ENCODE measurements around the gene MYO3B. TPM values are rescaled to one million over a fixed set of nuclear protein-coding genes. Genes with fewer than 3 reads are reported as not detected.
A peak's percentile ranks its signal among the peaks of the same experiment; 100 is the strongest.

Gene MYO3B
- total RNA-seq, 1 experiment from 2014 or later = 0.52 TPM

- no peaks in the 10 kb centered on the region for H3K9me3 ChIP-seq (ENCODE audit: low read depth, low read length, poor library complexity, severe bottlenecking)
- ChIA-PET POLR2A (ENCODE audit: low non-redundant PET) (no interaction called here), CTCF (no interaction called here)
- no peaks in the 10 kb centered on the region for H3K36me3 ChIP-seq (ENCODE audit: insufficient read depth, low read length, poor library complexity, severe bottlenecking)
- H3K27ac ChIP-seq (ENCODE audit: low read depth, low read length, poor library complexity, severe bottlenecking) = no peak overlapping the region
- DNase-seq (ENCODE audit: low spot score) = peak; percentile 81
- H3K4me1 ChIP-seq (ENCODE audit: insufficient read depth, low read length, poor library complexity, severe bottlenecking) = peaks cover 22% of the 10 kb centered on the region
- BruUV-seq (replicated peaks) = no TSS peak
- no peak for TF ChIP-seq CTCF (conservative IDR thresholded peaks at IDR 0.05; ENCODE audit: low read depth, low read length)
- TF ChIP-seq EZH2 (IDR thresholded peaks at IDR 0.05; ENCODE audit: borderline replicate concordance, low read depth, low read length, poor library complexity, severe bottlenecking) = no peak
- no peak overlapping the region for H3K4me3 ChIP-seq (ENCODE audit: low read depth, low read length, poor library complexity, severe bottlenecking)
- intact Hi-C loops (cut with micrococcal nuclease; ENCODE audit: unreplicated experiment) = no loop called here
- H3K27me3 ChIP-seq (replicated peaks; ENCODE audit: insufficient read depth, low read depth, low read length, poor library complexity) = no peaks in the 10 kb centered on the region
Observed at GRCh38 chr2:170525566-170525900, 347.6 kb downstream of the MYO3B start.

GRCh38 chr2:170530284-170530745 is 352.4 kb downstream of the MYO3B start:
- no peak for TF ChIP-seq CTCF (conservative IDR thresholded peaks at IDR 0.05; ENCODE audit: low read depth, low read length)
- no peak for TF ChIP-seq EZH2 (IDR thresholded peaks at IDR 0.05; ENCODE audit: borderline replicate concordance, low read depth, low read length, poor library complexity, severe bottlenecking)
- intact Hi-C loops (cut with micrococcal nuclease; ENCODE audit: unreplicated experiment) = no loop called here
- POLR2A ChIA-PET (ENCODE audit: low non-redundant PET) = no interaction called here

GRCh38 chr2:170530803-170531564 is 353.0 kb downstream of the MYO3B start:
- no TSS peak for BruUV-seq (replicated peaks)
- intact Hi-C loops (cut with micrococcal nuclease; ENCODE audit: unreplicated experiment) = no loop called here
- no peaks in the 10 kb centered on the region for H3K9me3 ChIP-seq (ENCODE audit: low read depth, low read length, poor library complexity, severe bottlenecking)
- H3K4me3 ChIP-seq (ENCODE audit: low read depth, low read length, poor library complexity, severe bottlenecking) = no peak overlapping the region
- TF ChIP-seq EZH2 (IDR thresholded peaks at IDR 0.05; ENCODE audit: borderline replicate concordance, low read depth, low read length, poor library complexity, severe bottlenecking) (no peak), CTCF (conservative IDR thresholded peaks at IDR 0.05; ENCODE audit: low read depth, low read length) (no peak)
- H3K27ac ChIP-seq (ENCODE audit: low read depth, low read length, poor library complexity, severe bottlenecking) = no peak overlapping the region
- POLR2A ChIA-PET (ENCODE audit: low non-redundant PET) = no interaction called here
- H3K4me1 ChIP-seq (ENCODE audit: insufficient read depth, low read length, poor library complexity, severe bottlenecking) = peaks cover 9% of the 10 kb centered on the region
- CTCF ChIA-PET = no interaction called here
- DNase-seq (ENCODE audit: low spot score) = no peak
- H3K36me3 ChIP-seq (ENCODE audit: insufficient read depth, low read length, poor library complexity, severe bottlenecking) = no peaks in the 10 kb centered on the region
- no peaks in the 10 kb centered on the region for H3K27me3 ChIP-seq (replicated peaks; ENCODE audit: insufficient read depth, low read depth, low read length, poor library complexity)

More at GRCh38 chr2:170530284-170530745, 352.4 kb downstream of the MYO3B start:
- no peak overlapping the region for H3K27ac ChIP-seq (ENCODE audit: low read depth, low read length, poor library complexity, severe bottlenecking)
- BruUV-seq (replicated peaks) = no TSS peak
- DNase-seq (ENCODE audit: low spot score) = peak; percentile 46
- CTCF ChIA-PET = no interaction called here
- peaks cover 15% of the 10 kb centered on the region for H3K4me1 ChIP-seq (ENCODE audit: insufficient read depth, low read length, poor library complexity, severe bottlenecking)
- H3K9me3 ChIP-seq (ENCODE audit: low read depth, low read length, poor library complexity, severe bottlenecking) = no peaks in the 10 kb centered on the region
- no peak overlapping the region for H3K4me3 ChIP-seq (ENCODE audit: low read depth, low read length, poor library complexity, severe bottlenecking)
- H3K27me3 ChIP-seq (replicated peaks; ENCODE audit: insufficient read depth, low read depth, low read length, poor library complexity) = no peaks in the 10 kb centered on the region
- H3K36me3 ChIP-seq (ENCODE audit: insufficient read depth, low read length, poor library complexity, severe bottlenecking) = no peaks in the 10 kb centered on the region
